Activated CD8-positive, alpha-beta T cell treated with anti-CD3 and anti-CD28 coated beads for 36 hours (primary cell): Measurements from ENCODE around the gene LUC7L3. TPM values are rescaled to one million over a fixed set of nuclear protein-coding genes. Genes with fewer than 3 reads are reported as not detected.

Experiments used
- ATAC-seq: fragments of 200-7000 bp; cut with Tn5 transposase; one replicate; pipeline ENCODE4 v1.10.0; 2021; ENCODE audit warnings: mild to moderate bottlenecking, moderate library complexity
- CTCF ChIA-PET: fragments of 350-600 bp; sonication (Branson Sonifier 250); formaldehyde crosslinking; loops from one replicate; lab custom pipeline; 2021; ENCODE audit warnings: antibody characterized with exemption; lab: Charles Lee
- POLR2A ChIA-PET: fragments of 350-600 bp; sonication (Branson Sonifier 250); formaldehyde crosslinking; loops from one replicate; lab custom pipeline; 2021; ENCODE audit warnings: antibody characterized with exemption; lab: Charles Lee
- DNase-seq: peaks from one replicate; pipeline ENCODE4 v3.0.0-alpha.2; 2020
- H3K27ac Mint-ChIP-seq: one replicate; pipeline ENCODE4 v1.8.0; 2021; ENCODE audit warnings: mild to moderate bottlenecking, mixed read lengths
- H3K27me3 Mint-ChIP-seq: one replicate; pipeline ENCODE4 v1.8.0; 2021; ENCODE audit warnings: mixed read lengths
- H3K36me3 Mint-ChIP-seq: one replicate; pipeline ENCODE4 v1.8.0; 2021; ENCODE audit warnings: low read depth, mixed read lengths
- H3K4me1 Mint-ChIP-seq: one replicate; pipeline ENCODE4 v1.8.0; 2021; ENCODE audit warnings: low read depth, mixed read lengths
- H3K4me3 Mint-ChIP-seq: one replicate; pipeline ENCODE4 v1.8.0; 2021; ENCODE audit warnings: mild to moderate bottlenecking, moderate library complexity, mixed read lengths
- H3K9me3 Mint-ChIP-seq: one replicate; pipeline ENCODE4 v1.8.0; 2021; ENCODE audit warnings: mixed read lengths
- intact Hi-C: fragments of 100-400 bp; cut with micrococcal nuclease; formaldehyde crosslinking; loops from one replicate; pipeline ENCODE4 v1.10.0; 2022
- total RNA-seq, 2 experiments: library from RNA; stranded (reverse); gene quantifications; one replicate each; pipeline ENCODE4 v1.2.3, GENCODE V29; 2021
- TF ChIP-seq, protein P1 (sequence below): fragments of 200-600 bp; IDR thresholded peaks from one replicate; pipeline ENCODE4 v1.8.0; 2022; ENCODE audit warnings: antibody characterized with exemption, mild to moderate bottlenecking

Gene LUC7L3
- total RNA-seq, 2 experiments from 2014 or later = 148 to 160 TPM

DNA sequence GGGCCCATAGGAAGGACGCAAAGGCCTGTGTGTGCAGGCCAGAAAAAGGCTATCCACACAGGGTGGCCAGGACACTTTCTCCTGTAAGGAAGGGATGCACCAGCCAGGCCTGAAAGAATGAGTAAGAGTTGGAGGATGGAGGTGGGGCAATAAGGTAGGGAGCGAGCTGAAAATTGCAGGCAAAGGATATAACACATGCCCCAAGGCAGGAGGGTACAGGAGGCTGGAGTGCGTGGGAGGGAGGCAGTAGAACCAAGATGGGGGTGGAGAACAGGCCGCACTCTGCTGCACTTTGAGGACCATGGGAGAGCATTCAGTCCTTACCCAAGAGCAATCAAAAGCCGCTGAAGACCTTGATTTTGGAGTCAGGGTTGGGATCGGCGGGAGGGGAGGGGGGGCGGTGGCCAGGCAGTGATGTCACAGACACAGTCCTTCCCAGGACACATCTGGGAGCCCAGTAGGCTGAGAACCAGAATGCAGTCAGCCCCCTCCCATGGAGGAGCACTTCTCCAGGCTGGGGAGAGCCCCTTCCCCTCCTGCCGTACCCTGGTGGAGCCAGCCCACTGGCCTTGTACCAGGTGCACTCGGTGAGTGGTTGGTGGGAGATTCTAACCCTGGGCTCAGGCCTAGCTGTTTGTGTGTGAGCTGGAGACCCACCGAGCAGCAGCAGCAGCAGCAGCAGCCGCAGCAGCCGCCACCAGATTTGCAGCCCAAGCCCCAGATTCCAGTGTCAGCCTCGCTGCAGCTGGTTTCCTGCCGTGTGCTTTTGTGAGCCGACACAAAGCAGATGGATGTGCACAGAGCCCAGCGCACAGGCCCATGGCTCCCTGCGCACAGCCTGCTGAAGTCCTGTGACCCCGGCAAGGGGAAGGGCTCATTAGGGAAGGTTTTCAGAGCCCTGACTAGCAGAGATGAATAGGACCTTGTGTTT lies 29.2 kb upstream of the LUC7L3 start:
- POLR2A ChIA-PET = no interaction called here
- intact Hi-C loops = loop anchor here (10.0 kb wide), 1 partner anchor 145 kb away; the partner anchor contains the start of gene SPATA20
- no peaks in the 10 kb centered on the region for H3K9me3 Mint-ChIP-seq
- H3K4me3 Mint-ChIP-seq = no peak overlapping the region
- no peaks in the 10 kb centered on the region for H3K27me3 Mint-ChIP-seq
- no peaks in the 10 kb centered on the region for H3K4me1 Mint-ChIP-seq
- H3K36me3 Mint-ChIP-seq = peaks cover 9% of the 10 kb centered on the region
- H3K27ac Mint-ChIP-seq = no peak overlapping the region
- ATAC-seq (no peak), DNase-seq (no peak)
- TF ChIP-seq, protein P1, sequence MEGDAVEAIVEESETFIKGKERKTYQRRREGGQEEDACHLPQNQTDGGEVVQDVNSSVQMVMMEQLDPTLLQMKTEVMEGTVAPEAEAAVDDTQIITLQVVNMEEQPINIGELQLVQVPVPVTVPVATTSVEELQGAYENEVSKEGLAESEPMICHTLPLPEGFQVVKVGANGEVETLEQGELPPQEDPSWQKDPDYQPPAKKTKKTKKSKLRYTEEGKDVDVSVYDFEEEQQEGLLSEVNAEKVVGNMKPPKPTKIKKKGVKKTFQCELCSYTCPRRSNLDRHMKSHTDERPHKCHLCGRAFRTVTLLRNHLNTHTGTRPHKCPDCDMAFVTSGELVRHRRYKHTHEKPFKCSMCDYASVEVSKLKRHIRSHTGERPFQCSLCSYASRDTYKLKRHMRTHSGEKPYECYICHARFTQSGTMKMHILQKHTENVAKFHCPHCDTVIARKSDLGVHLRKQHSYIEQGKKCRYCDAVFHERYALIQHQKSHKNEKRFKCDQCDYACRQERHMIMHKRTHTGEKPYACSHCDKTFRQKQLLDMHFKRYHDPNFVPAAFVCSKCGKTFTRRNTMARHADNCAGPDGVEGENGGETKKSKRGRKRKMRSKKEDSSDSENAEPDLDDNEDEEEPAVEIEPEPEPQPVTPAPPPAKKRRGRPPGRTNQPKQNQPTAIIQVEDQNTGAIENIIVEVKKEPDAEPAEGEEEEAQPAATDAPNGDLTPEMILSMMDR = no peak
- CTCF ChIA-PET = no interaction called here

- no peaks in the 10 kb centered on the region for H3K9me3 Mint-ChIP-seq
- ChIA-PET CTCF (no interaction called here), POLR2A (interaction anchor here (0.7 to 0.8 kb wide), 2 partner anchors 10 to 37 kb away, joined by 3 to 4 read pairs; no protein-coding TSS in a partner anchor)
- ATAC-seq (no peak), DNase-seq (no peak)
- no peaks in the 10 kb centered on the region for H3K27me3 Mint-ChIP-seq
- peaks cover 4% of the 10 kb centered on the region for H3K4me1 Mint-ChIP-seq
- no peak overlapping the region for H3K4me3 Mint-ChIP-seq
- intact Hi-C loops = loop anchor here (10.0 kb wide), 1 partner anchor 146 kb away; the partner anchor contains the start of gene SPATA20
- no peak overlapping the region for H3K27ac Mint-ChIP-seq
- peaks cover 16% of the 10 kb centered on the region for H3K36me3 Mint-ChIP-seq
- TF ChIP-seq, protein P1 = no peak
Observed at GRCh38 chr17:50690887-50691549, 28.4 kb upstream of the LUC7L3 start.

GRCh38 chr17:50691550-50692447 lies 27.6 kb upstream of the LUC7L3 start:
- Mint-ChIP-seq H3K27me3 (no peaks in the 10 kb centered on the region), H3K36me3 (peaks cover 22% of the 10 kb centered on the region), H3K27ac (no peak overlapping the region), H3K9me3 (no peaks in the 10 kb centered on the region), H3K4me3 (no peak overlapping the region), H3K4me1 (peaks cover 4% of the 10 kb centered on the region)
- ChIA-PET CTCF (no interaction called here), POLR2A (interaction anchor here (0.7 to 0.8 kb wide), 2 partner anchors 11 to 38 kb away, joined by 3 to 4 read pairs; no protein-coding TSS in a partner anchor)
- TF ChIP-seq, protein P1 = no peak
- ATAC-seq = no peak
- intact Hi-C loops = loop anchor here (10.0 kb wide), 1 partner anchor 147 kb away; the partner anchor contains the start of gene SPATA20
- DNase-seq = no peak

GRCh38 chr17:50692448-50693035 lies 26.9 kb upstream of the LUC7L3 start:
- H3K27ac Mint-ChIP-seq = no peak overlapping the region
- no peak overlapping the region for H3K4me3 Mint-ChIP-seq
- intact Hi-C loops = loop anchor here (10.0 kb wide), 1 partner anchor 148 kb away; the partner anchor contains the start of gene SPATA20
- peaks cover 5% of the 10 kb centered on the region for H3K4me1 Mint-ChIP-seq
- TF ChIP-seq, protein P1 = no peak
- DNase-seq = no peak
- peaks cover 29% of the 10 kb centered on the region for H3K36me3 Mint-ChIP-seq
- no peak for ATAC-seq
- H3K27me3 Mint-ChIP-seq = no peaks in the 10 kb centered on the region
- H3K9me3 Mint-ChIP-seq = no peaks in the 10 kb centered on the region
- POLR2A ChIA-PET = no interaction called here
- CTCF ChIA-PET = interaction anchor here (0.9 kb wide), 1 partner anchor 66 kb away, joined by 3 read pairs; no protein-coding TSS in a partner anchor
